ENCODE results near the gene EBLN1.

DNA sequence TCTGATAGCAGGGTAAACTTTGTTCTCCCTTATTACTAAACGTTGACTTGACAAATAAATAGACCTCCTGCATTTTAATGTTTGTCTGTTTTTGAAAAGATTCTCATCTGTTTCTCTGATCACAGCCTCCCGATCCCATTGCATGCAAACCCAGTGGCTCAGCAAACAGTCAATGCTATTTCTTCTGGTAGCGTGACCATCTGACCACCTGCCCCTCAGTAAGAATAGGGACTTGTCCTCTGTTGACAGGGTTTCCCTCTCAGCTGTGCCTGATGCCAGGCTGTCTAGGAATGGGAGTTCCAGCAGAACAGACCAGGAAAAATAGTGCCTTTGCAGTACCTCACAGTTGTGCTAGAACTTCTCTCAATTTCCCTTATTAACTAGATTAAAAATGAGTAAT, 40.7 kb upstream of the EBLN1 start:
- TF ChIP-seq, protein P1, sequence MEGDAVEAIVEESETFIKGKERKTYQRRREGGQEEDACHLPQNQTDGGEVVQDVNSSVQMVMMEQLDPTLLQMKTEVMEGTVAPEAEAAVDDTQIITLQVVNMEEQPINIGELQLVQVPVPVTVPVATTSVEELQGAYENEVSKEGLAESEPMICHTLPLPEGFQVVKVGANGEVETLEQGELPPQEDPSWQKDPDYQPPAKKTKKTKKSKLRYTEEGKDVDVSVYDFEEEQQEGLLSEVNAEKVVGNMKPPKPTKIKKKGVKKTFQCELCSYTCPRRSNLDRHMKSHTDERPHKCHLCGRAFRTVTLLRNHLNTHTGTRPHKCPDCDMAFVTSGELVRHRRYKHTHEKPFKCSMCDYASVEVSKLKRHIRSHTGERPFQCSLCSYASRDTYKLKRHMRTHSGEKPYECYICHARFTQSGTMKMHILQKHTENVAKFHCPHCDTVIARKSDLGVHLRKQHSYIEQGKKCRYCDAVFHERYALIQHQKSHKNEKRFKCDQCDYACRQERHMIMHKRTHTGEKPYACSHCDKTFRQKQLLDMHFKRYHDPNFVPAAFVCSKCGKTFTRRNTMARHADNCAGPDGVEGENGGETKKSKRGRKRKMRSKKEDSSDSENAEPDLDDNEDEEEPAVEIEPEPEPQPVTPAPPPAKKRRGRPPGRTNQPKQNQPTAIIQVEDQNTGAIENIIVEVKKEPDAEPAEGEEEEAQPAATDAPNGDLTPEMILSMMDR (IDR thresholded peaks at IDR 0.05; ENCODE audit: insufficient read depth, low read length), result no peak
- TF ChIP-seq, protein P2, sequence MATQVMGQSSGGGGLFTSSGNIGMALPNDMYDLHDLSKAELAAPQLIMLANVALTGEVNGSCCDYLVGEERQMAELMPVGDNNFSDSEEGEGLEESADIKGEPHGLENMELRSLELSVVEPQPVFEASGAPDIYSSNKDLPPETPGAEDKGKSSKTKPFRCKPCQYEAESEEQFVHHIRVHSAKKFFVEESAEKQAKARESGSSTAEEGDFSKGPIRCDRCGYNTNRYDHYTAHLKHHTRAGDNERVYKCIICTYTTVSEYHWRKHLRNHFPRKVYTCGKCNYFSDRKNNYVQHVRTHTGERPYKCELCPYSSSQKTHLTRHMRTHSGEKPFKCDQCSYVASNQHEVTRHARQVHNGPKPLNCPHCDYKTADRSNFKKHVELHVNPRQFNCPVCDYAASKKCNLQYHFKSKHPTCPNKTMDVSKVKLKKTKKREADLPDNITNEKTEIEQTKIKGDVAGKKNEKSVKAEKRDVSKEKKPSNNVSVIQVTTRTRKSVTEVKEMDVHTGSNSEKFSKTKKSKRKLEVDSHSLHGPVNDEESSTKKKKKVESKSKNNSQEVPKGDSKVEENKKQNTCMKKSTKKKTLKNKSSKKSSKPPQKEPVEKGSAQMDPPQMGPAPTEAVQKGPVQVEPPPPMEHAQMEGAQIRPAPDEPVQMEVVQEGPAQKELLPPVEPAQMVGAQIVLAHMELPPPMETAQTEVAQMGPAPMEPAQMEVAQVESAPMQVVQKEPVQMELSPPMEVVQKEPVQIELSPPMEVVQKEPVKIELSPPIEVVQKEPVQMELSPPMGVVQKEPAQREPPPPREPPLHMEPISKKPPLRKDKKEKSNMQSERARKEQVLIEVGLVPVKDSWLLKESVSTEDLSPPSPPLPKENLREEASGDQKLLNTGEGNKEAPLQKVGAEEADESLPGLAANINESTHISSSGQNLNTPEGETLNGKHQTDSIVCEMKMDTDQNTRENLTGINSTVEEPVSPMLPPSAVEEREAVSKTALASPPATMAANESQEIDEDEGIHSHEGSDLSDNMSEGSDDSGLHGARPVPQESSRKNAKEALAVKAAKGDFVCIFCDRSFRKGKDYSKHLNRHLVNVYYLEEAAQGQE (IDR thresholded peaks at IDR 0.05; ENCODE audit: insufficient replicate concordance, low read depth), result no peak
- no peak for TF ChIP-seq GABPA (IDR thresholded peaks at IDR 0.05; ENCODE audit: low read depth)
- no peak for TF ChIP-seq POLR2AphosphoS5 (IDR thresholded peaks at IDR 0.05; ENCODE audit: low read depth)
